Right cardiac atrium (tissue), 5 donors: ENCODE data around the gene GLI3. TPM values are rescaled to one million over a fixed set of nuclear protein-coding genes. Genes with fewer than 3 reads are reported as not detected.

Source experiments
- ATAC-seq, 2 donors: fragments of 200-7000 bp; cut with Tn5 transposase; one replicate each; pipeline versions ENCODE4 v1.8.0 to v1.9.1; 2020; ENCODE audit warnings: moderate library complexity in 2 of 2, mild to moderate bottlenecking in 1 of 2
- DNase-seq, 3 donors: peaks; one replicate each; pipeline ENCODE4 v3.0.0-alpha.2; 2020
- H3K27ac ChIP-seq: one replicate; pipeline ENCODE4 v1.5.1; 2013; ENCODE audit warnings: mild to moderate bottlenecking, low read length, control low read depth, moderate library complexity
- H3K27me3 ChIP-seq: one replicate; pipeline ENCODE4 v1.6.1; 2013; ENCODE audit not compliant: control insufficient read depth, insufficient read depth
- H3K4me1 ChIP-seq: one replicate; pipeline ENCODE4 v1.6.1; 2013; ENCODE audit warnings: low read length; ENCODE audit not compliant: control insufficient read depth, insufficient read depth
- H3K4me3 ChIP-seq: one replicate; pipeline ENCODE4 v1.5.1; 2013; ENCODE audit warnings: low read length, control low read depth
- H3K9me3 ChIP-seq: one replicate; pipeline ENCODE4 v1.6.1; 2013; ENCODE audit warnings: low read length; ENCODE audit not compliant: control insufficient read depth
- WGBS: extraction: QIAGEN DNeasy Blood & Tissue Kit; methylation state at CpG from one replicate; pipeline ENCODE4 v1.1.7; 2013; 5-methylcytosine and 5-hydroxymethylcytosine counted together
- intact Hi-C, 4 donors: fragments of 100-400 bp; cut with DNase I; formaldehyde crosslinking; loops; one replicate each; pipeline versions ENCODE4 v1.11.0 to v1.14.0; 2022 to 2023
- polyA plus RNA-seq: library from polyadenylated mRNA; stranded (reverse); fragments of 200-250 nt; gene quantifications from one replicate; pipeline ENCODE4 v1.2.3, GENCODE V29; 2013
- total RNA-seq, 4 donors: library from RNA; stranded (reverse); fragmentation: NEBNext Ultra II Directional; extraction: Animal tissue kit (Norgen Biotek cat#: 25700); gene quantifications; one replicate each; pipeline ENCODE4 v1.2.1, GENCODE V29; 2021
- donor health status: healthy with polysubstance abuse.
- donor health status: DM: no; HTN: yes; CAD: no.
- donor health status: DM: no; HTN: no; CAD: no.
- donor health status: DM: no; HTN: yes; CAD: no; lungs with severe emphysema.
- donor health status: DM: yes; HTN: yes; CAD: no.

GLI3 gene
- total and polyA plus RNA-seq, 5 donors = 0.50 to 3.5 (median 2.5) TPM

DNA sequence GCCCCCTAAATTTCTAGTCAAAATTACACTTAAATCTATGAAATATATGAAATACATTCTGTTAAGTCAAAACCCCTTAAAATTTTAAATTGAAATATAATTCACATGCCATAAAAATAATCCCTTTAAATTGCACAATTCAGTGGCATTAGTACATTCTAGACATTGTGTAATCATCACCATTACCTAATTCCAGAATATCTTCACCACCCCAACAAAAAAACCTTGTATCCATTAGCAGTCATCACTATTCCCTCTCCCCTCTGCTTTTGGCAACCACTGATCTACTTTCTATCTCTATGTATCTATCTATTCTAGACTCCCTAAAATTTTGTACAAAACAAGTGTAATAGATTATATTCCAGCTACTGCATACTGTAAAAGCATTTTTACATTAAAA is 261.2 kb downstream of the GLI3 start:
- no peak overlapping the region for H3K4me3 ChIP-seq
- DNase-seq (no peak), ATAC-seq (no peak)
- no peaks in the 10 kb centered on the region for H3K9me3 ChIP-seq
- no peaks in the 10 kb centered on the region for H3K27me3 ChIP-seq
- intact Hi-C loops = loop anchor here in 2 of 4 donors (5.0 to 10.0 kb wide), 2 partner anchors 856 to 859 kb away; no protein-coding TSS in a partner anchor
- H3K4me1 ChIP-seq = no peaks in the 10 kb centered on the region
- H3K27ac ChIP-seq = no peak overlapping the region

DNA sequence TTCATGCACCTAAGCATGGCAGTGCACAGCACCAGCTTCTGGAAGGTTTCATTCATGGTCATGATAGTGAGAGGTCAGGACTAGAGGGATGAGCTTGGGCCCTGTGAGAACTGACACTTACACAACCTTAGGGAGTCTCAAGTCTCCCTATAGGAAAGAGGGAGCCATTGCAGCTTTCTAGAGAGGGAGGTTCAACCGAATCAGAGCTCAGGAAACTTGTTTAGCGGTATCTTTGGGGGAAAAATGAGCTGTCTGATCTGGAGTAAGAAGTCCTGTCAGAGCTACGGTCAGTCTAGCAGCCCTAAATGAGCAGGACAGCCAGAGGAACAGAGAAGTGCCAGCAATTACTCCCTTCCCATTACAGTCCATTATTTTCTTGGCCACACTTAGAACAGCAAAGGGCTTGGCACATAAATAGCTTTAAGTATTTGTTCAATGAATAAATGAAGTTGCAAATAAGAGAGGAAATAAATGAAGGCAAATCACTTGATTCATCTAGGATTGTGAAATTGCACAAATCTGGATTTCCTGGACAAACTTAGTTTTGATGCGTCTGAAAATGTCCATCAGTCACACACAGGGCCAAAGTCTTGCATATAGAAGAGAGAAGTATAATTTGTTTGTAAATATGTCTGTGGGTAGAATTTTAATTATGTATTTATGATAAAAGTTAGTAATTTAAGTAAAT is 262.0 kb downstream of the GLI3 start:
- Histone ChIP-seq H3K27ac (no peak overlapping the region), H3K4me1 (no peaks in the 10 kb centered on the region), H3K4me3 (no peak overlapping the region), H3K9me3 (no peaks in the 10 kb centered on the region), H3K27me3 (no peaks in the 10 kb centered on the region)
- no peak for ATAC-seq
- WGBS = 87% methylated on average over 4 of the region's 4 CpGs
- intact Hi-C loops = loop anchor here in 2 of 4 donors (5.0 to 10.0 kb wide), 2 partner anchors 857 to 860 kb away; no protein-coding TSS in a partner anchor
- no peak for DNase-seq

DNA sequence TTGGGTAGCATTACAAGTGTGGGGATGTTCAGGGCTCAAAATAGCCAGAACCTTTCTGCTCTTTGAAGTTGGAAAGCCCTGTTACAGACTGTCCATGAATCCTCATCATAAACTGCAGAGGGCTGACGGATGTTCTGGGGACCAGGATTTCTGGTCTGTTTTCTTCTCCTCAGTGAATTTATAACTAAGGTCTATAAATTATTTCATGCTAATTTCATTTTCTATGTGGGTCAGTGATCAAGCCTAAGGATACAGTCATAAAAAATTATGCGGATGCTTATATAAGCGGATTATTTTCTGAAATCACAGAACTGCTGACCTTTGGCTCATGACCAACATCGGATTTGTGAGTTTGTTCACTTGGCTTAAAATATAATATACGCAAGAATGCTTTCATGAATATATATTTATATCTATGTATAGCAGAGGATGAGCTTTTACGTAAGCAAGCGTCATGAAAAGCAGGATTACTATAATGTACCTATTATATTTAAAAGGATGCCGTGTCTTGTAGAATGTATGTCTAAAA is 263.7 kb downstream of the GLI3 start:
- intact Hi-C loops = loop anchor here in 1 of 4 donors (10.0 kb wide), 1 partner anchor 862 kb away; no protein-coding TSS in a partner anchor
- Histone ChIP-seq H3K9me3 (no peaks in the 10 kb centered on the region), H3K27ac (no peak overlapping the region), H3K4me1 (no peaks in the 10 kb centered on the region), H3K4me3 (no peak overlapping the region), H3K27me3 (no peaks in the 10 kb centered on the region)
- 96% methylated on average over 8 of the region's 8 CpGs for WGBS
- ATAC-seq = no peak
- no peak for DNase-seq

DNA sequence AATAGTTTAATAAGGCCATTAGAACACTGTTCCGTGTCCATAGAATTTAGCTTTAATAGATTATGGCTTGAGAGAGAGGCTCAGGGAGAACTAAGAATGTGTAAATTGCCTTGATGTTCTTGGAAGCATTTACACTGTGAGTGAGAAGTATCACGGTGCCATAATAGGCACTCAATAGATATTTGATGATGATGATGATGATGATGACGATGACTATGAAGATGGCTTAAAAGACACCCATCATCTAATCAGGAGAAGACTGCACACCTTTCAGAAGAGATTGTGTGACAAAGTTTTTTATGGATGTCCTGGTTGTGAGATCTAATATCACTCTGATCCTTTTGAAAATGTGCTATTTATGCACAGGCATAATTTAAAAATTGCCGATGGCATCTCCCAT is 264.2 kb downstream of the GLI3 start:
- WGBS = 96% methylated on average over 4 of the region's 4 CpGs
- DNase-seq = no peak
- intact Hi-C loops = loop anchor here in 1 of 4 donors (10.0 kb wide), 1 partner anchor 862 kb away; no protein-coding TSS in a partner anchor
- Histone ChIP-seq H3K4me3 (no peak overlapping the region), H3K27me3 (no peaks in the 10 kb centered on the region), H3K27ac (no peak overlapping the region), H3K4me1 (no peaks in the 10 kb centered on the region), H3K9me3 (no peaks in the 10 kb centered on the region)
- ATAC-seq = no peak

DNA sequence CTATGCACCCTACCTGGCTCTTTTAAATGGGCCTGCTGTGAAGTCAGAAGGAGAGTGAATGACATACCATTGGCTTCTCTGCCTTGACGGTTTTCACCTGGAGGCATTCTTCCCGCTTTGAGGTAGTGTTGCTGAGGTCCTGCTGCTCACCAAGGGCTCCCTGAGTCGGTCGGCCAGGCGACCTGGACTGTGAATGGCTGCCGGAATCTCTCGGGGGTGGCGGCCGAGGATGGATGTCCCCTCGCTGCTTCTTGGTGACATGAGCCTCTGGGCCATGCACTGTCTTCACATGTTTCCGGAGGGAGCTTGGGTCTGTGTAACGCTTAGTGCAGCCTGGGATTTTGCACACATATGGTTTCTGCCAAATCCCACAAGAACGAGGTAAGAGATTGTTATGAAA is 264.7 kb downstream of the GLI3 start:
- no peak for DNase-seq
- Histone ChIP-seq H3K9me3 (no peaks in the 10 kb centered on the region), H3K27me3 (no peaks in the 10 kb centered on the region), H3K4me3 (no peak overlapping the region), H3K4me1 (no peaks in the 10 kb centered on the region), H3K27ac (no peak overlapping the region)
- WGBS = 97% methylated on average over 13 of the region's 13 CpGs
- intact Hi-C loops = loop anchor here in 1 of 4 donors (10.0 kb wide), 1 partner anchor 863 kb away; no protein-coding TSS in a partner anchor
- ATAC-seq = no peak

DNA sequence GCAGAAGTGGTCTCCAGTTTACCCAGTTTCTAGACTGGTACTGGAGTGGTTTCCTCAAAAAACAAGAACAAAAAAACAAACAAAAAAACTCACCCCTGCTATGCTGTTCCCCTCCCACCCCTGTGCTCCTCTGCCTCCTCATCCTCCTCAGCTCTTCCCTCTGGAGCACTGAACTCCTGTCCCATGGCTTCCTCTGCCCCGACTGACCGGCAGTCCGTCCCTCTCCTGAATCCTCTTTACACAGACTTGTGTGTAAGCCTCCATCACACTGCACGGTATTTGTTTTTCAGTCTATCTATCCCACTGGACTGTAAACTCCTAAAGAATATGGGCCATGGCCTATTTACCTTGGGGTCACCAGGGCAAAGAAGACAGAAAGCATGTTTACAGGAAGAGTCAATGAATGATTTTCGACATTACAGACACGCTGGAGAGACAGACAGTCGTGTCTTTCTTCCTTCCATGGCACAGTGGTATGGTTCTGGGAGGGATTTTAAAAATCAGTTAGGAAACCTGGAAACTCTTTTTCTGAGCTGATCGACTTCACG is 265.3 kb downstream of the GLI3 start:
- Histone ChIP-seq H3K4me3 (no peak overlapping the region), H3K4me1 (no peaks in the 10 kb centered on the region), H3K27me3 (no peaks in the 10 kb centered on the region), H3K27ac (no peak overlapping the region), H3K9me3 (no peaks in the 10 kb centered on the region)
- intact Hi-C loops = loop anchor here in 1 of 4 donors (10.0 kb wide), 1 partner anchor 863 kb away; no protein-coding TSS in a partner anchor
- DNase-seq (no peak), ATAC-seq (no peak)
- WGBS = 93% methylated on average over 9 of the region's 9 CpGs

DNA sequence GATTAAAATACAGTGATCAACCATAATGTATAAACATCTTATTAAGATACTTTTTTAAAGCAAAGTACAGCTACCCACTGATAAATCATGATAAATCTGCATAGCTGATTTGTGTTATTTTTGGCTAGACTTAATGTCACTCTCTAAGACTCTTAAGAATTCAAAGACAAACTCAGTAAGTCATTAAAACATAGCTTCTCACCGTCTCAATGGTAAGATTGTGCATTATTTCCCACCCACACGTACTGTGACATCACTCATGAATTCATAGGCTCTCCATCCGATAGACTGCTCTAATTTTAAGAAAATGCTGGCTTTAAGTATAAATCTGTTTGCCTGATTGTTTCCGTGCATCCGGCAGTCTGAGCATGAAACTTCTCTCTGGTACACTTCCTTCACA is 266.1 kb downstream of the GLI3 start:
- DNase-seq = no peak
- H3K4me3 ChIP-seq = no peak overlapping the region
- H3K4me1 ChIP-seq = no peaks in the 10 kb centered on the region
- H3K27ac ChIP-seq = no peak overlapping the region
- WGBS = 83% methylated on average over 5 of the region's 5 CpGs
- no peaks in the 10 kb centered on the region for H3K27me3 ChIP-seq
- ATAC-seq = no peak
- no peaks in the 10 kb centered on the region for H3K9me3 ChIP-seq
- intact Hi-C loops = loop anchor here in 1 of 4 donors (10.0 kb wide), 1 partner anchor 864 kb away; no protein-coding TSS in a partner anchor

DNA sequence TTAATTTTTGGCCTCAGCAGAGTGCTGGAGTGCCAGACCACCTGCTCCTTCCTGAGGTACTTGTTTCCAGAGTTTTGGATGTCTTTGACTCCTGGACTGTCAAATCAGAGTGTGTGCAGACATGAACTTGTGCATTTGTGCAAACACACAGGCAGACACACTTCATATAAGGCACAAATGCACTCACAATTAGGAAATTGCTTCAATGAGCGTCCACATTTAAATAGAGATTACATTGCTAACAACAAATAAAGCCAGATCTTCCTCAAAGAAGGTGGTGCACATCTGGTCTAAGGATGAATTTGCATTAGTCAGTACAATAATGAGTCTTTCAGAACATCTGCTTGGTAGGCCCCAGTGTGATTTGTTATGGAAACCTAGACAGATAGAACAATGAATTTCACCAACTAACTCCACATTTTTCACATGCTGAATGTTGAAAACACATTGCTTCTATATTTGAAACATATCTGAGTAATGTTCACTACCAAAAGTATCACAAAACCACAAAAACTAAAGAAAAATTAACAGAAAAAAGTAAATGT is 267.4 kb downstream of the GLI3 start:
- Histone ChIP-seq H3K9me3 (no peaks in the 10 kb centered on the region), H3K27me3 (no peaks in the 10 kb centered on the region), H3K27ac (no peak overlapping the region), H3K4me3 (no peak overlapping the region), H3K4me1 (no peaks in the 10 kb centered on the region)
- 94% methylated on average over 1 of the region's 1 CpG for WGBS
- intact Hi-C loops = loop anchor here in 1 of 4 donors (10.0 kb wide), 1 partner anchor 865 kb away; no protein-coding TSS in a partner anchor
- DNase-seq (no peak), ATAC-seq (no peak)

DNA sequence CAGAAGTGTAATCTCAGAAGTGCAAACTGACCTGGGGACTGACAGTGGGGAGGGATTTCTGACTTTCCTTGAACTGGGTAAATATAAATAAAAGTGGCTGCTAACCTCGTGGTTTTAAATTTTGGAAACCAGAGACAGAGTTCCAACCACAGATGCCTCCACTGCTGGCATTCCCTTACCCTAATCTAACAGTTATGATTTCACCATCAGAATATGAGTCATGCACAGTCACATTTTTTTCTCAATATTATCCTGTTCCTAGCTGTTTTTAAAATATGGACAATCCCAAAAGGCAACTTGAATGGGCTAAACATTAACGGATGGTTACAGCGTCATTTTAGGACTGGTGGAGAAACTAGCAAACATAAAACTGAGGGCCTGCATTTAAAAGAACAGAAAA is 269.9 kb downstream of the GLI3 start:
- no peak for ATAC-seq
- intact Hi-C loops = no loop called here
- 76% methylated on average over 3 of the region's 3 CpGs for WGBS
- DNase-seq = no peak
- Histone ChIP-seq H3K27ac (no peak overlapping the region), H3K4me3 (no peak overlapping the region), H3K4me1 (no peaks in the 10 kb centered on the region), H3K27me3 (no peaks in the 10 kb centered on the region), H3K9me3 (no peaks in the 10 kb centered on the region)

DNA sequence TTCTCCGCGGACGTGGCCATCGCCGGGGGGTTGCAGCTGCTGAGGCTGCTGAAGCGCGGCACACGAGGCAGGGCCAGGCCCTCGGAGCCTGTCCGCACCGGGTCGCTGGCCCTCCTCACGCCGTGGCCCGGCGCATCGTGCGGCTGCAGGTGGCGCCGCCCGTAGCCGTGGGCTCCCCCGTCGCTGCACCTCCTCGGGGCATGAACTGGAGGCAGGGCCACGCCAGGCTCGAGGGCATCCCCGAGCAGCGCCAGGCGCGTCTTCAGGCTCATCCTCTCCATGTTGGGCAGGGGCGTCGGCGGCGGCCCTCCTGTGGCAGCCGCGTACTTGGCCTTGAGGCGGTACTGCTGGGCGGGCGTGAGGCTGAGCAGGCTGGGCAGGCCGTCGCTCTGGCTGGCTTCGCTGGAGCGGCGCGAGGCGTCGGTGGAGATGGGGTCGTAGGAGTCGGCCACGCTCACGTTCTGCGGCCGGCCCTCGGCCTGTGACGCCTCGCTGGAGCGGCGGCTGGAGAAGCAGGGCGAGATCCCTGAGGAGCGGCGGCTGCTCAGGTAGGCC is 271.0 kb downstream of the GLI3 start:
- DNase-seq (peak in 1 of 3 donors; percentile 40), ATAC-seq (peak in 1 of 2 donors; percentile 14)
- 98% methylated on average over 62 of the region's 62 CpGs for WGBS
- Histone ChIP-seq H3K4me3 (no peak overlapping the region), H3K9me3 (no peaks in the 10 kb centered on the region), H3K4me1 (no peaks in the 10 kb centered on the region), H3K27me3 (no peaks in the 10 kb centered on the region), H3K27ac (no peak overlapping the region)
- intact Hi-C loops = no loop called here
